ENCODE data around the gene ORAI1. TPM values are rescaled to one million over a fixed set of nuclear protein-coding genes. Genes with fewer than 3 reads are reported as not detected.

ORAI1 gene
- polyA plus RNA-seq, 1 of the 3 experiments (the other 2 are of a cell fraction), result 16.6 TPM

DNA sequence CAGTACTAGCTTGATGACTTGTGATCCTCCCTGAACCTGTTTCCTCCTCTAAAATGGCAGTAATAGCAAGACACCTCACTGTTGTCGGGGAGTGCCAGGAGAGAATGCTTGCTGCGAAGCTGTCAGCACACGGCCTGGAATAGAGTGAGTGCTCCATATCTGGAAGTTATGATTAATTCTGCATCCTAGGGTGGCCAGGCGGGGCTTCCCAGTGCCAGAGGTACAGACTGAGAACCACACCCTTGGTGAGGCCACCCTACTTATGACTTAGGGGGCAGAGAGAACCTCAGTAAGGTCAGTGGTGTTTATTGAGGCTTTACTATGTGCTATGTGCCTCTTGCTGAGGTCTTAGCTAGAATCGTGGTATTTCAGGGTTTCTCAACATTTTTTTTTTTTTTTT is 23.0 kb downstream of the ORAI1 start:
- DNase-seq, result no peak
- H3K36me3 ChIP-seq (replicated peaks in 1 of 2; ENCODE audit: control insufficient read depth in 1 of 2, insufficient read depth in 2 of 2, low read length in 1 of 2), result no peaks in the 10 kb centered on the region
- no peaks in the 10 kb centered on the region for H3K79me2 ChIP-seq (ENCODE audit: insufficient read depth)
- H3F3A ChIP-seq (replicated peaks; ENCODE audit: insufficient read depth), result no peaks in the 10 kb centered on the region
- no peak overlapping the region for H3K9ac ChIP-seq
- no peaks in the 10 kb centered on the region for H3K9me2 ChIP-seq
- H3K27me3 ChIP-seq (ENCODE audit: insufficient read depth), result no peaks in the 10 kb centered on the region
- H3K4me2 ChIP-seq, result no peak overlapping the region
- H3K4me3 ChIP-seq (ENCODE audit: low read depth in 2 of 2, low read length in 1 of 2), result no peak overlapping the region
- H3K9me3 ChIP-seq, result no peaks in the 10 kb centered on the region
- H3K27ac ChIP-seq (ENCODE audit: low read depth in 2 of 2, low read length in 1 of 2), result no peak overlapping the region
- H3K4me1 ChIP-seq (ENCODE audit: control insufficient read depth in 1 of 2, insufficient read depth in 2 of 2, low read depth in 1 of 2, low read length in 1 of 2), result no peaks in the 10 kb centered on the region
- 67% methylated on average over 5 of the region's 5 CpGs for WGBS (ENCODE audit: low lambda C conversion rate)
- ChIA-PET POLR2A (no interaction called here), CTCF (interaction anchor here (1.6 kb wide), 1 partner anchor 20 kb away, joined by 9 read pairs; the partner anchor contains the start of gene MORN3)
- no peak overlapping the region for H2AFZ ChIP-seq (ENCODE audit: low read depth)
- H4K20me1 ChIP-seq (ENCODE audit: insufficient read depth), result no peaks in the 10 kb centered on the region
- TF ChIP-seq, protein P1, sequence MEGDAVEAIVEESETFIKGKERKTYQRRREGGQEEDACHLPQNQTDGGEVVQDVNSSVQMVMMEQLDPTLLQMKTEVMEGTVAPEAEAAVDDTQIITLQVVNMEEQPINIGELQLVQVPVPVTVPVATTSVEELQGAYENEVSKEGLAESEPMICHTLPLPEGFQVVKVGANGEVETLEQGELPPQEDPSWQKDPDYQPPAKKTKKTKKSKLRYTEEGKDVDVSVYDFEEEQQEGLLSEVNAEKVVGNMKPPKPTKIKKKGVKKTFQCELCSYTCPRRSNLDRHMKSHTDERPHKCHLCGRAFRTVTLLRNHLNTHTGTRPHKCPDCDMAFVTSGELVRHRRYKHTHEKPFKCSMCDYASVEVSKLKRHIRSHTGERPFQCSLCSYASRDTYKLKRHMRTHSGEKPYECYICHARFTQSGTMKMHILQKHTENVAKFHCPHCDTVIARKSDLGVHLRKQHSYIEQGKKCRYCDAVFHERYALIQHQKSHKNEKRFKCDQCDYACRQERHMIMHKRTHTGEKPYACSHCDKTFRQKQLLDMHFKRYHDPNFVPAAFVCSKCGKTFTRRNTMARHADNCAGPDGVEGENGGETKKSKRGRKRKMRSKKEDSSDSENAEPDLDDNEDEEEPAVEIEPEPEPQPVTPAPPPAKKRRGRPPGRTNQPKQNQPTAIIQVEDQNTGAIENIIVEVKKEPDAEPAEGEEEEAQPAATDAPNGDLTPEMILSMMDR (IDR thresholded peaks at IDR 0.05), result no peak
- TF ChIP-seq TEAD4 (IDR thresholded peaks at IDR 0.05; ENCODE audit: borderline replicate concordance, insufficient read depth) (no peak), RXRA (IDR thresholded peaks at IDR 0.05; ENCODE audit: borderline replicate concordance, low read depth) (no peak), JUND (IDR thresholded peaks at IDR 0.05) (no peak), SIN3A (IDR thresholded peaks at IDR 0.05; ENCODE audit: borderline replicate concordance, low read depth, low read length) (no peak), FOXM1 (IDR thresholded peaks at IDR 0.05; ENCODE audit: low read depth) (no peak), EZH2phosphoT487 (IDR thresholded peaks at IDR 0.05; ENCODE audit: borderline replicate concordance, low read depth) (no peak), TCF12 (IDR thresholded peaks at IDR 0.05) (no peak), RFX5 (IDR thresholded peaks at IDR 0.05; ENCODE audit: low read length) (no peak), RCOR1 (IDR thresholded peaks at IDR 0.05; ENCODE audit: low read length) (no peak), RAD21 (IDR thresholded peaks at IDR 0.05; ENCODE audit: low read length) (no peak), MXI1 (IDR thresholded peaks at IDR 0.05; ENCODE audit: low read depth, low read length) (no peak), FOSL2 (IDR thresholded peaks at IDR 0.05; ENCODE audit: borderline replicate concordance, low read depth) (no peak)
- TF ChIP-seq, protein P2, sequence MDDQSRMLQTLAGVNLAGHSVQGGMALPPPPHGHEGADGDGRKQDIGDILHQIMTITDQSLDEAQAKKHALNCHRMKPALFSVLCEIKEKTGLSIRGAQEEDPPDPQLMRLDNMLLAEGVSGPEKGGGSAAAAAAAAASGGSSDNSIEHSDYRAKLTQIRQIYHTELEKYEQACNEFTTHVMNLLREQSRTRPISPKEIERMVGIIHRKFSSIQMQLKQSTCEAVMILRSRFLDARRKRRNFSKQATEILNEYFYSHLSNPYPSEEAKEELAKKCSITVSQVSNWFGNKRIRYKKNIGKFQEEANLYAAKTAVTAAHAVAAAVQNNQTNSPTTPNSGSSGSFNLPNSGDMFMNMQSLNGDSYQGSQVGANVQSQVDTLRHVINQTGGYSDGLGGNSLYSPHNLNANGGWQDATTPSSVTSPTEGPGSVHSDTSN (IDR thresholded peaks at IDR 0.05), result no peak
- TF ChIP-seq, protein P3, sequence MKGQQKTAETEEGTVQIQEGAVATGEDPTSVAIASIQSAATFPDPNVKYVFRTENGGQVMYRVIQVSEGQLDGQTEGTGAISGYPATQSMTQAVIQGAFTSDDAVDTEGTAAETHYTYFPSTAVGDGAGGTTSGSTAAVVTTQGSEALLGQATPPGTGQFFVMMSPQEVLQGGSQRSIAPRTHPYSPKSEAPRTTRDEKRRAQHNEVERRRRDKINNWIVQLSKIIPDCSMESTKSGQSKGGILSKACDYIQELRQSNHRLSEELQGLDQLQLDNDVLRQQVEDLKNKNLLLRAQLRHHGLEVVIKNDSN (IDR thresholded peaks at IDR 0.05; ENCODE audit: borderline replicate concordance, low read depth), result no peak
- TF ChIP-seq, protein P4, sequence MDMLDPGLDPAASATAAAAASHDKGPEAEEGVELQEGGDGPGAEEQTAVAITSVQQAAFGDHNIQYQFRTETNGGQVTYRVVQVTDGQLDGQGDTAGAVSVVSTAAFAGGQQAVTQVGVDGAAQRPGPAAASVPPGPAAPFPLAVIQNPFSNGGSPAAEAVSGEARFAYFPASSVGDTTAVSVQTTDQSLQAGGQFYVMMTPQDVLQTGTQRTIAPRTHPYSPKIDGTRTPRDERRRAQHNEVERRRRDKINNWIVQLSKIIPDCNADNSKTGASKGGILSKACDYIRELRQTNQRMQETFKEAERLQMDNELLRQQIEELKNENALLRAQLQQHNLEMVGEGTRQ (IDR thresholded peaks at IDR 0.05; ENCODE audit: borderline replicate concordance, low read depth, low read length), result no peak
- TF ChIP-seq, protein P5, sequence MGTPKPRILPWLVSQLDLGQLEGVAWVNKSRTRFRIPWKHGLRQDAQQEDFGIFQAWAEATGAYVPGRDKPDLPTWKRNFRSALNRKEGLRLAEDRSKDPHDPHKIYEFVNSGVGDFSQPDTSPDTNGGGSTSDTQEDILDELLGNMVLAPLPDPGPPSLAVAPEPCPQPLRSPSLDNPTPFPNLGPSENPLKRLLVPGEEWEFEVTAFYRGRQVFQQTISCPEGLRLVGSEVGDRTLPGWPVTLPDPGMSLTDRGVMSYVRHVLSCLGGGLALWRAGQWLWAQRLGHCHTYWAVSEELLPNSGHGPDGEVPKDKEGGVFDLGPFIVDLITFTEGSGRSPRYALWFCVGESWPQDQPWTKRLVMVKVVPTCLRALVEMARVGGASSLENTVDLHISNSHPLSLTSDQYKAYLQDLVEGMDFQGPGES (IDR thresholded peaks at IDR 0.05; ENCODE audit: low read depth, low read length), result no peak
